HG03103 (cell line): ENCODE measurements around the gene FOXS1.

ENCODE experiments used
- ATAC-seq: cut with Tn5 transposase; IDR thresholded peaks from one replicate; pipeline ENCODE4 v1.9.1; 2021; ENCODE audit warnings: low read depth; ENCODE audit not compliant: unreplicated experiment

FOXS1 gene

GRCh38 chr20:31803552-31804291, 41.7 kb downstream of the FOXS1 start:
- no peak for ATAC-seq

- no peak for ATAC-seq
Measured at GRCh38 chr20:31801508-31801907, 43.9 kb downstream of the FOXS1 start.

GRCh38 chr20:31797364-31797763, 48.0 kb downstream of the FOXS1 start:
- no peak for ATAC-seq
